HL-60 (cell line): ENCODE results near the gene DLG3.
A peak's percentile ranks its signal among the peaks of the same experiment; 100 is the strongest.

Experiments
- DNase-seq, 2 experiments: peaks; one replicate each; pipeline ENCODE4 v3.0.0-alpha.2; 2010 to 2020; ENCODE audit warnings: low read depth in 1 of 2, low spot score in 1 of 2
- H3K27ac ChIP-seq: fragments of 250-450 bp; sonication (Bioruptor Pico); replicated peaks from 2 replicates; pipeline ENCODE4 v1.5.1; 2020; ENCODE audit warnings: mild to moderate bottlenecking, moderate library complexity
- H3K27me3 ChIP-seq: fragments of 250-450 bp; sonication (Bioruptor Pico); 2 replicates; pipeline ENCODE4 v1.5.1; 2021; ENCODE audit warnings: mild to moderate bottlenecking, moderate library complexity; ENCODE audit not compliant: insufficient read depth, poor library complexity, severe bottlenecking
- H3K4me3 ChIP-seq: replicated peaks from 2 replicates; pipeline ENCODE4 v1.5.1; 2011; ENCODE audit warnings: mild to moderate bottlenecking, control low read depth, low read length; ENCODE audit not compliant: insufficient read depth
- GABPA ChIP-seq: IDR thresholded peaks from 2 replicates; pipeline ENCODE4 v1.6.1; 2012; ENCODE audit warnings: low read depth
- POLR2AphosphoS5 ChIP-seq: IDR thresholded peaks from 2 replicates; pipeline ENCODE4 v1.6.1; 2012; ENCODE audit warnings: low read depth
- SPI1 ChIP-seq: IDR thresholded peaks from 2 replicates; pipeline ENCODE4 v1.6.1; 2012; ENCODE audit warnings: low read depth, mild to moderate bottlenecking, borderline replicate concordance
- TF ChIP-seq, protein P1 (sequence below): IDR thresholded peaks from 2 replicates; pipeline ENCODE4 v1.6.1; 2012; ENCODE audit warnings: low read depth; ENCODE audit not compliant: insufficient replicate concordance
- TF ChIP-seq, protein P2 (sequence below): IDR thresholded peaks from one replicate; pipeline ENCODE4 v1.5.1; 2011; ENCODE audit warnings: low read length, control low read depth, inconsistent platforms; ENCODE audit not compliant: insufficient read depth

DLG3 gene

DNA sequence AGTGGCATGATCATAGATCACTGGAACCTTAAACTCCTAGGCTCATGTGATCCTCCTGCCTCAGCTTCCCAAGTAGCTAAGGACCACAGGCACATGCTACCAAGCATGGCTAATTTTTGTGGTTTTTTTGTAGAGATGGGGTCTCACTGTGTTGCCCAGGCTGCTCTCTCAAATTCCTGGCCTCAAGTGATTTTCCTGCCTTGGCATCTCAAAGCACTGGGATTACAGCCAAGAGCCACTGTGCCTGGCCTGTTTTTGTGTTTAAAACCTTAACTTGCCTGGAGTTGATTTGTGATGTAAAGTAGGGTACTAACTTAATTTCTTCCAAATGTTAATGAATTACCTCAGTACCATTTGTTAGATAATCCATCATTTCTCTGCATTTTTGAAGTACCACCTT, 22.3 kb downstream of the DLG3 start:
- Histone ChIP-seq H3K4me3 (no peak overlapping the region), H3K27me3 (peaks cover 3% of the 10 kb centered on the region), H3K27ac (no peak overlapping the region)
- TF ChIP-seq GABPA: no peak
- TF ChIP-seq, protein P1, sequence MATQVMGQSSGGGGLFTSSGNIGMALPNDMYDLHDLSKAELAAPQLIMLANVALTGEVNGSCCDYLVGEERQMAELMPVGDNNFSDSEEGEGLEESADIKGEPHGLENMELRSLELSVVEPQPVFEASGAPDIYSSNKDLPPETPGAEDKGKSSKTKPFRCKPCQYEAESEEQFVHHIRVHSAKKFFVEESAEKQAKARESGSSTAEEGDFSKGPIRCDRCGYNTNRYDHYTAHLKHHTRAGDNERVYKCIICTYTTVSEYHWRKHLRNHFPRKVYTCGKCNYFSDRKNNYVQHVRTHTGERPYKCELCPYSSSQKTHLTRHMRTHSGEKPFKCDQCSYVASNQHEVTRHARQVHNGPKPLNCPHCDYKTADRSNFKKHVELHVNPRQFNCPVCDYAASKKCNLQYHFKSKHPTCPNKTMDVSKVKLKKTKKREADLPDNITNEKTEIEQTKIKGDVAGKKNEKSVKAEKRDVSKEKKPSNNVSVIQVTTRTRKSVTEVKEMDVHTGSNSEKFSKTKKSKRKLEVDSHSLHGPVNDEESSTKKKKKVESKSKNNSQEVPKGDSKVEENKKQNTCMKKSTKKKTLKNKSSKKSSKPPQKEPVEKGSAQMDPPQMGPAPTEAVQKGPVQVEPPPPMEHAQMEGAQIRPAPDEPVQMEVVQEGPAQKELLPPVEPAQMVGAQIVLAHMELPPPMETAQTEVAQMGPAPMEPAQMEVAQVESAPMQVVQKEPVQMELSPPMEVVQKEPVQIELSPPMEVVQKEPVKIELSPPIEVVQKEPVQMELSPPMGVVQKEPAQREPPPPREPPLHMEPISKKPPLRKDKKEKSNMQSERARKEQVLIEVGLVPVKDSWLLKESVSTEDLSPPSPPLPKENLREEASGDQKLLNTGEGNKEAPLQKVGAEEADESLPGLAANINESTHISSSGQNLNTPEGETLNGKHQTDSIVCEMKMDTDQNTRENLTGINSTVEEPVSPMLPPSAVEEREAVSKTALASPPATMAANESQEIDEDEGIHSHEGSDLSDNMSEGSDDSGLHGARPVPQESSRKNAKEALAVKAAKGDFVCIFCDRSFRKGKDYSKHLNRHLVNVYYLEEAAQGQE: no peak
- no peak for TF ChIP-seq POLR2AphosphoS5
- no peak for TF ChIP-seq SPI1
- TF ChIP-seq, protein P2, sequence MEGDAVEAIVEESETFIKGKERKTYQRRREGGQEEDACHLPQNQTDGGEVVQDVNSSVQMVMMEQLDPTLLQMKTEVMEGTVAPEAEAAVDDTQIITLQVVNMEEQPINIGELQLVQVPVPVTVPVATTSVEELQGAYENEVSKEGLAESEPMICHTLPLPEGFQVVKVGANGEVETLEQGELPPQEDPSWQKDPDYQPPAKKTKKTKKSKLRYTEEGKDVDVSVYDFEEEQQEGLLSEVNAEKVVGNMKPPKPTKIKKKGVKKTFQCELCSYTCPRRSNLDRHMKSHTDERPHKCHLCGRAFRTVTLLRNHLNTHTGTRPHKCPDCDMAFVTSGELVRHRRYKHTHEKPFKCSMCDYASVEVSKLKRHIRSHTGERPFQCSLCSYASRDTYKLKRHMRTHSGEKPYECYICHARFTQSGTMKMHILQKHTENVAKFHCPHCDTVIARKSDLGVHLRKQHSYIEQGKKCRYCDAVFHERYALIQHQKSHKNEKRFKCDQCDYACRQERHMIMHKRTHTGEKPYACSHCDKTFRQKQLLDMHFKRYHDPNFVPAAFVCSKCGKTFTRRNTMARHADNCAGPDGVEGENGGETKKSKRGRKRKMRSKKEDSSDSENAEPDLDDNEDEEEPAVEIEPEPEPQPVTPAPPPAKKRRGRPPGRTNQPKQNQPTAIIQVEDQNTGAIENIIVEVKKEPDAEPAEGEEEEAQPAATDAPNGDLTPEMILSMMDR: no peak
- no peak for DNase-seq

DNA sequence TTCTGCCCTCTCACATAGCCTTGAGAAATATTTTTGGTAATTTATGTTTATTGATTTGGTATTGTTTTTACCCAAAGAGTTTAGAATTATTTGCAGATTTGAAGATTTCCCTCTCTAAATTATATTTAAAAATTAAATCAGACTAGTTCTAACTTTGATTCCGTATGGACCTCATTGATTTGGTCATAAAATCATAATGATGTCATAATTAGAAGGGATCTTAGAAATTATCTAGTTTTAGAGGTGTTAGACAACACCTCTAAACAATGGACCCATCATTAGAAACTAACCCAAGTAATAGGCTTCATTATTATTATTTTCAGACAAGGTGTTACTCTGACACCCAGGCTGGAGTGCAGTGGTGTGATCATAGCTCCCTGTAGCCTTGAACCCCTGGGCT, 24.1 kb downstream of the DLG3 start:
- Histone ChIP-seq H3K4me3 (no peak overlapping the region), H3K27ac (no peak overlapping the region), H3K27me3 (peaks cover 3% of the 10 kb centered on the region)
- no peak for DNase-seq
- no peak for TF ChIP-seq SPI1
- TF ChIP-seq POLR2AphosphoS5: no peak
- no peak for TF ChIP-seq GABPA
- TF ChIP-seq, protein P2: no peak
- TF ChIP-seq, protein P1: no peak

DNA sequence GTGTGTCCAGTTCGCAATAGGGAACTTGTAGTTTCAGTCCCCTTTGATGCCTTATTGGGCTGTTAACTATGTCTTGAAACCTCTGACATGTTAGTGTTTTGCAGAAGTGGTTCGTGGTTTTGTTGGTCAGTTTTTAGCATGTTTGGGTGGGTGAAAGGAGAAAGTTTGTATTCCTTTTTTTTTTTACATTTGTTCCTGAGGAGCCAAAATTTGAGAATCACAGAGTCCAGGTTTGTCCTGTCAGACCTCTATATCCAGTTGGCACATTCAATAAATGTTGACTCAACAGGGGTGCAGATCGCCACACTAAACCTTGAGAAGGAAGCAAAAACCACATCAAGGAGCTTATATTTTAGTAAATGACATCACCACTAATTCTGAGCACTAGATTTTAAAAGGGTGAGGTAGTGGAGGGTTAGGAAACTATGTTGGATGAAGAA, 26.2 kb downstream of the DLG3 start:
- no peak overlapping the region for H3K4me3 ChIP-seq
- DNase-seq: no peak

DNA sequence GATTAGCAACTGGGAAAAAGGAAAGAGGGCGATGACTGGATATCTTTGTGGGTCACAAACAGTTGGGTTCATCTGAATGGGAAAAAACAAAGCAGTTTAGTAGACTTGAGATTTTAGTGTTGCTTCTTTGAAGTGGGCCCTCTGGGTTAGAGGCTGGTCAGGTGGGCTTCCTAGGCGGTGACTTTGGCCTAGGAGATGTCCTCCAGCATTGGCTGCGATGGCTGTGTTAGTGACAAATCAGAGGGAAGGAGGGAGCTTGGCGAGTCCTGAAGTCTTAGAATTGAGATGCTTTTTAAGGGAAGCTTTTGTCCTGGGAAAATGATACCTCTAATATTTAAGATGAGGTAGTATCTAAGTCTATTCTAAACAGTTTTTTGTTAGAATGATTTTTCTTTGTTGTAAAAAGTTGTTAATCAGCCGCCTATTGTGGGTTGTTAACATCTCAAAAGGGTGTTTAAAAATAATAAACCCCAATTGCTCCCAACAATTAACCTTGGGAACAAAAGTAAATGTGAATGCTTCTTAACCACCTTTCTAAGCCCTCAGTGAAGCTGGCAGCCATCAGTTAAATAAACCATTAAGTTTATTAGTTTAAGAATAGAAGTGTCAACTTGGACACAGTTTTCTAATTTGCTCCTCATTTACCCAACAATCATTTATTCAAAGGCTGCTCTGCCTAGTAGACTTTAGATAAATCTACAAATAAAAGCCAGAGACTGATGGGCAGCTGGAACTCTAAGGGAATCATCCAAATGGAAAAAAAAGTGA, 31.7 kb downstream of the DLG3 start:
- TF ChIP-seq POLR2AphosphoS5 (no peak), SPI1 (no peak), GABPA (no peak)
- TF ChIP-seq, protein P1: no peak
- TF ChIP-seq, protein P2: no peak
- H3K4me3 ChIP-seq: no peak overlapping the region
- peaks cover 3% of the 10 kb centered on the region for H3K27me3 ChIP-seq
- no peak overlapping the region for H3K27ac ChIP-seq
- DNase-seq: no peak

More for the DNA sequence above, 26.2 kb downstream of the DLG3 start:
- TF ChIP-seq SPI1: peak; percentile 9; the same call in 1 of the 2 replicates
- TF ChIP-seq POLR2AphosphoS5: no peak
- H3K27ac ChIP-seq: no peak overlapping the region
- peaks cover 3% of the 10 kb centered on the region for H3K27me3 ChIP-seq
